ENCODE data around the gene E2F1. TPM values are rescaled to one million over a fixed set of nuclear protein-coding genes. Genes with fewer than 3 reads are reported as not detected.

The E2F1 gene
- polyA plus RNA-seq, 1 experiment = 2.6 TPM

GRCh38 chr20:33685328-33686099 lies 671 bp downstream of the E2F1 start:
- no peak for DNase-seq (ENCODE audit: low read depth, low spot score)
- Histone ChIP-seq H3K9me3 (ENCODE audit: control insufficient read depth, insufficient read depth, low read length) (no peaks in the 10 kb centered on the region), H3K27ac (ENCODE audit: low read depth, low read length) (no peak overlapping the region), H3K27me3 (ENCODE audit: control insufficient read depth, insufficient read depth, low read length) (no peaks in the 10 kb centered on the region), H3K4me3 (ENCODE audit: low read depth, low read length) (peak overlapping the region; percentile 51)
- ChIA-PET POLR2A (interaction anchor here (0.9 to 1.1 kb wide), 2 partner anchors 11 to 19 kb away, joined by 3 to 4 read pairs; partner anchors contain the start of genes ACTL10 and NECAB3), CTCF (interaction anchor here (1.2 kb wide), 1 partner anchor 18 kb away, joined by 4 read pairs; no protein-coding TSS in a partner anchor)
- TF ChIP-seq, protein P1, sequence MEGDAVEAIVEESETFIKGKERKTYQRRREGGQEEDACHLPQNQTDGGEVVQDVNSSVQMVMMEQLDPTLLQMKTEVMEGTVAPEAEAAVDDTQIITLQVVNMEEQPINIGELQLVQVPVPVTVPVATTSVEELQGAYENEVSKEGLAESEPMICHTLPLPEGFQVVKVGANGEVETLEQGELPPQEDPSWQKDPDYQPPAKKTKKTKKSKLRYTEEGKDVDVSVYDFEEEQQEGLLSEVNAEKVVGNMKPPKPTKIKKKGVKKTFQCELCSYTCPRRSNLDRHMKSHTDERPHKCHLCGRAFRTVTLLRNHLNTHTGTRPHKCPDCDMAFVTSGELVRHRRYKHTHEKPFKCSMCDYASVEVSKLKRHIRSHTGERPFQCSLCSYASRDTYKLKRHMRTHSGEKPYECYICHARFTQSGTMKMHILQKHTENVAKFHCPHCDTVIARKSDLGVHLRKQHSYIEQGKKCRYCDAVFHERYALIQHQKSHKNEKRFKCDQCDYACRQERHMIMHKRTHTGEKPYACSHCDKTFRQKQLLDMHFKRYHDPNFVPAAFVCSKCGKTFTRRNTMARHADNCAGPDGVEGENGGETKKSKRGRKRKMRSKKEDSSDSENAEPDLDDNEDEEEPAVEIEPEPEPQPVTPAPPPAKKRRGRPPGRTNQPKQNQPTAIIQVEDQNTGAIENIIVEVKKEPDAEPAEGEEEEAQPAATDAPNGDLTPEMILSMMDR (IDR thresholded peaks at IDR 0.05; ENCODE audit: low read depth, low read length) = no peak

DNA sequence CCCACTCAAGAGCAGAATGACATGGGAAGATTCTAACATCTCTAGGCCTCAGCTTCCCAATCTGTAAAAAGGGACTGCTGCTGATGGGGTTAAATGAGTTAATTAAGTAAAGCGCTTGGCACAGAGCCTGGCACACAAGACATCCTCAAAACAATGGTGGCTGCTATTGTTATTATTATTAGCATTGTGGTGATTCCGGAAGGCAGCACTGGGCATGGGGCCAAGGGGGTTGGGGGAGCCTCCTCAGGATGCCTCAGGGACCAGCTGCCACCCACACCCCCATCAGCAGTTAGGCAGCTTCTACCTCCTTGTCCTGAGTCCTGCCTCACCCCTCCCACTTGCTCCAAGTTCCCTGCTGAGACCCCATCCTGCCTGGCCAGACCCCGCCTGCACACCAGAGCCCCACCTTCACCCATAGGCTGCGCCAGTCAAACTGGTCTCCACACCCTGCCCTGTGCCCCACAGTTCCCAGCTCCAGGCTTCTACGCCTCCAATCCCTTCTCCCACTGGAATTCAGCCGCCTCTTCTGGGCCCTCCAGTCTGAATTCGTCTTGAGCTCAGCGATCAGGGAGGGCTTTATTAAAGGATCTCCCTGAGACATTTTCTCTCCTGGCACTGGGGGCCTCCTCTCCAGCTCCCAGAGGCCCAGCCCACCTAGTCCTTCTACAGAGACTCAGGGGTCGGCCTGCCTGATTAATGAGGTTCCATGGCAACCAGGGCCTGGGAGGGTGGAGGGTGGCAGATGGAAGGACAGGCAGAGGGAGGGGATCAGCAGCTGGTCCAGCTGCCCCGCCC lies 1.5 kb downstream of the E2F1 start:
- ChIA-PET POLR2A (interaction anchor here (1.1 kb wide), 1 partner anchor 18 kb away, joined by 4 read pairs; the partner anchor contains the start of gene ACTL10), CTCF (interaction anchor here (1.2 kb wide), 1 partner anchor 17 kb away, joined by 4 read pairs; no protein-coding TSS in a partner anchor)
- H3K27me3 ChIP-seq (ENCODE audit: control insufficient read depth, insufficient read depth, low read length) = no peaks in the 10 kb centered on the region
- TF ChIP-seq, protein P1 (IDR thresholded peaks at IDR 0.05; ENCODE audit: low read depth, low read length) = no peak
- no peaks in the 10 kb centered on the region for H3K9me3 ChIP-seq (ENCODE audit: control insufficient read depth, insufficient read depth, low read length)
- H3K27ac ChIP-seq (ENCODE audit: low read depth, low read length) = no peak overlapping the region
- H3K4me3 ChIP-seq (ENCODE audit: low read depth, low read length) = peak overlapping the region; percentile 51
- no peak for DNase-seq (ENCODE audit: low read depth, low spot score)

GRCh38 chr20:33681728-33682353 lies 4.3 kb downstream of the E2F1 start:
- H3K27me3 ChIP-seq (ENCODE audit: control insufficient read depth, insufficient read depth, low read length) = no peaks in the 10 kb centered on the region
- no peak for DNase-seq (ENCODE audit: low read depth, low spot score)
- no peak overlapping the region for H3K4me3 ChIP-seq (ENCODE audit: low read depth, low read length)
- ChIA-PET CTCF (no interaction called here), POLR2A (no interaction called here)
- H3K27ac ChIP-seq (ENCODE audit: low read depth, low read length) = no peak overlapping the region
- TF ChIP-seq, protein P1 (IDR thresholded peaks at IDR 0.05; ENCODE audit: low read depth, low read length) = no peak
- H3K9me3 ChIP-seq (ENCODE audit: control insufficient read depth, insufficient read depth, low read length) = no peaks in the 10 kb centered on the region

DNA sequence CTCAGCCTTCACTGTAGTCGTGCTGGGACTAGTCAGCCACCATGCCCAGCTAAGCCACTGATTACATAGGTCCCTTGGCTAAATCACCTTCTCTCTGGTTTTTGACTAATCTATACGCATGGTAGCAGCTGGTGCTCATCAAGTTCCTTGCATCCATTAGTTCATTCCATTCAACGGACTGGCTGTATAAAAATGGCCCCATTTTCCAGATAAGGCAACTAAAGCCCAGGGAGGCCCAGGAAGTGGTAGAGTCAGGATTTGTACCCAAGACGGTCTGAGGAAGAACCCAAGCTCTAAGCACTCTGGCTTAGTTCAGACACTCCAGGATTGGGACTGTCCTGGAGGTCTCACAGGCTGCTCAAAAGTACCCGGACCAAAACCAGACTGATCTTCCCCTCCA lies 4.9 kb downstream of the E2F1 start:
- no peak overlapping the region for H3K4me3 ChIP-seq (ENCODE audit: low read depth, low read length)
- H3K27ac ChIP-seq (ENCODE audit: low read depth, low read length) = no peak overlapping the region
- no peaks in the 10 kb centered on the region for H3K27me3 ChIP-seq (ENCODE audit: control insufficient read depth, insufficient read depth, low read length)
- H3K9me3 ChIP-seq (ENCODE audit: control insufficient read depth, insufficient read depth, low read length) = no peaks in the 10 kb centered on the region
- POLR2A ChIA-PET = no interaction called here
- CTCF ChIA-PET = interaction anchor here (0.6 to 2.8 kb wide), 2 partner anchors 13 to 111 kb away, joined by 6 to 9 read pairs; no protein-coding TSS in a partner anchor
- TF ChIP-seq, protein P1 (IDR thresholded peaks at IDR 0.05; ENCODE audit: low read depth, low read length) = no peak
- DNase-seq (ENCODE audit: low read depth, low spot score) = no peak

Data from AG04450 (cell line).